ENCODE results near the gene ZNF23. TPM values are rescaled to one million over a fixed set of nuclear protein-coding genes. Genes with fewer than 3 reads are reported as not detected.
"Not testable (repeated sequence)": the region's sequence is repeated elsewhere in the genome, so short reads cannot be mapped to it uniquely, and the experiment has no call there.

The ZNF23 gene
- total and polyA plus RNA-seq, 10 of the 15 experiments (the other 5 are each of a cell fraction or from before 2014, with no cell fraction given): 3.6 to 11.5 (median 8.7) TPM

DNA sequence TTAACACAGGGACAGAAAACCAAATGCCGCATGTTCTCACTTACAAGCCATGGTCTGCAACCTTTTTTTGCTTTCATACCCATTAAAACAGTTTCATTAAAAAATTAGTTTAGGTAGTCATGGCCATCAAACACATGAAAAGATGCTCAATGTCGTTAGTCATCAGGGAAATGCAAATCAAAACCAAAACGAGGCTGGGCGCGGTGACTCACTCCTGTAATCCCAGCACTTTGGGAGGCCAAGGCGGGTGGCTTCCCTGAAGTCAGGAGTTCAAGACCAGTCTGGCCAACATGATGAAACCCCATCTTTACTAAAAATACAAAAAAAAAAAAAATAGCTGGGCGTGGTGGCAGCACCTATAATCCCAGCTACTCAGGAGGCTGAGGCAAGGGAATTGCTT is 42.0 kb upstream of the ZNF23 start:
- H2AFZ ChIP-seq (ENCODE audit: control insufficient read depth, low read depth, low read length); H3K4me1 ChIP-seq (ENCODE audit: control insufficient read depth, insufficient read depth, low read length); FAIRE-seq; H3K9me3 ChIP-seq (replicated peaks; ENCODE audit: control insufficient read depth, insufficient read depth, low read length); H3K79me2 ChIP-seq (ENCODE audit: control insufficient read depth, insufficient read depth, low read length); H3K27me3 ChIP-seq (replicated peaks in 1 of 2; ENCODE audit: control insufficient read depth in 2 of 2, insufficient read depth in 2 of 2, low read length in 1 of 2); SMC1A ChIA-PET (ENCODE audit: uncharacterized antibody, unreplicated experiment); H3K36me3 ChIP-seq (ENCODE audit: control insufficient read depth in 2 of 2, insufficient read depth in 2 of 2, low read length in 1 of 2); BruUV-seq (replicated peaks); intact Hi-C loops (cut with micrococcal nuclease; ENCODE audit: unreplicated experiment); ATAC-seq; RAD21 ChIA-PET (ENCODE audit: unreplicated experiment); H3K9ac ChIP-seq (ENCODE audit: control insufficient read depth, insufficient read depth, low read length); DNase-seq (ENCODE audit: low read depth, low spot score); POLR2A ChIA-PET; H3K27ac ChIP-seq (ENCODE audit: control insufficient read depth, insufficient read depth); H3K4me2 ChIP-seq (ENCODE audit: control insufficient read depth, insufficient read depth); H3K4me3 ChIP-seq; H4K20me1 ChIP-seq (ENCODE audit: control insufficient read depth, insufficient read depth): not testable (repeated sequence)
- CTCF ChIA-PET: interaction anchor here (0.6 to 8.8 kb wide), 3 partner anchors 33 to 109 kb away, joined by 3 to 134 read pairs (median 3); no protein-coding TSS in a partner anchor
- in situ Hi-C loops (cut with MboI): loop anchor here (5.0 kb wide), 1 partner anchor 108 kb away; no protein-coding TSS in a partner anchor
- WGBS (ENCODE audit: insufficient coverage, insufficient replicate concordance, low lambda C conversion rate, missing lambda C conversion rate): 35% methylated on average over 7 of the region's 7 CpGs

- in situ Hi-C loops (cut with MboI): loop anchor here (5.0 kb wide), 1 partner anchor 111 kb away; no protein-coding TSS in a partner anchor
- H3K27me3 ChIP-seq (replicated peaks in 1 of 2; ENCODE audit: control insufficient read depth in 2 of 2, insufficient read depth in 2 of 2, low read length in 1 of 2): no peaks in the 10 kb centered on the region
- intact Hi-C loops (cut with micrococcal nuclease; ENCODE audit: unreplicated experiment): loop anchor here (1.0 to 2.0 kb wide), 2 partner anchors 35 to 110 kb away; no protein-coding TSS in a partner anchor
- peak; percentile 69 for ATAC-seq
- H3K9me3 ChIP-seq (replicated peaks; ENCODE audit: control insufficient read depth, insufficient read depth, low read length): no peaks in the 10 kb centered on the region
- TF ChIP-seq USF2 (IDR thresholded peaks at IDR 0.05; ENCODE audit: borderline replicate concordance, low read depth, low read length) (no peak), MEF2B (IDR thresholded peaks at IDR 0.05; ENCODE audit: partially characterized antibody, poor library complexity, severe bottlenecking) (peak; percentile 11), RAD21 (IDR thresholded peaks at IDR 0.05; ENCODE audit: insufficient read depth, low read depth, low read length) (peak; percentile 52), IRF4 (IDR thresholded peaks at IDR 0.05; ENCODE audit: low read depth, low read length) (0 out of 2 replicates have a peak, but pooled peaks have one; percentile 18), CTCF (IDR thresholded peaks at IDR 0.05 in 2 of 3, conservative IDR thresholded peaks at IDR 0.05 in 1 of 3; ENCODE audit: control insufficient read depth in 2 of 3, extremely low read depth in 1 of 3, insufficient read depth in 1 of 3, low read depth in 3 of 3, low read length in 3 of 3) (peak; percentile 26 to 52 (median 39); a peak in 4 of 6 replicates), NFYB (IDR thresholded peaks at IDR 0.05; ENCODE audit: insufficient read depth, low read depth, low read length) (no peak)
- TF ChIP-seq, protein P1, sequence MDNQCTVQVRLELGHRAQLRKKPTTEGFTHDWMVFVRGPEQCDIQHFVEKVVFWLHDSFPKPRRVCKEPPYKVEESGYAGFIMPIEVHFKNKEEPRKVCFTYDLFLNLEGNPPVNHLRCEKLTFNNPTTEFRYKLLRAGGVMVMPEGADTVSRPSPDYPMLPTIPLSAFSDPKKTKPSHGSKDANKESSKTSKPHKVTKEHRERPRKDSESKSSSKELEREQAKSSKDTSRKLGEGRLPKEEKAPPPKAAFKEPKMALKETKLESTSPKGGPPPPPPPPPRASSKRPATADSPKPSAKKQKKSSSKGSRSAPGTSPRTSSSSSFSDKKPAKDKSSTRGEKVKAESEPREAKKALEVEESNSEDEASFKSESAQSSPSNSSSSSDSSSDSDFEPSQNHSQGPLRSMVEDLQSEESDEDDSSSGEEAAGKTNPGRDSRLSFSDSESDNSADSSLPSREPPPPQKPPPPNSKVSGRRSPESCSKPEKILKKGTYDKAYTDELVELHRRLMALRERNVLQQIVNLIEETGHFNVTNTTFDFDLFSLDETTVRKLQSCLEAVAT (IDR thresholded peaks at IDR 0.05): no peak
- H2AFZ ChIP-seq (ENCODE audit: control insufficient read depth, low read depth, low read length): no peak overlapping the region
- H3K27ac ChIP-seq (ENCODE audit: control insufficient read depth, insufficient read depth): no peak overlapping the region
- H3K4me1 ChIP-seq (ENCODE audit: control insufficient read depth, insufficient read depth, low read length): no peaks in the 10 kb centered on the region
- no peaks in the 10 kb centered on the region for H3K79me2 ChIP-seq (ENCODE audit: control insufficient read depth, insufficient read depth, low read length)
- H3K4me3 ChIP-seq: no peak overlapping the region
- WGBS (ENCODE audit: insufficient coverage, insufficient replicate concordance, low lambda C conversion rate, missing lambda C conversion rate): 35% methylated on average over 3 of the region's 3 CpGs
- ChIA-PET CTCF (interaction anchor here (0.6 to 8.8 kb wide), 21 partner anchors 11 to 499 kb away, joined by 3 to 164 read pairs (median 5); no protein-coding TSS in a partner anchor), RAD21 (ENCODE audit: unreplicated experiment) (interaction anchor here (0.6 to 6.1 kb wide), 11 partner anchors 25 to 460 kb away, joined by 3 to 82 read pairs (median 4); partner anchors contain the start of gene CHST4), SMC1A (ENCODE audit: uncharacterized antibody, unreplicated experiment) (interaction anchor here (0.9 to 7.2 kb wide), 14 partner anchors 9 to 133 kb away, joined by 3 to 83 read pairs (median 5); partner anchors contain the start of gene ZNF19), POLR2A (interaction anchor here (1.5 kb wide), 1 partner anchor 89 kb away, joined by 5 read pairs; no protein-coding TSS in a partner anchor)
- no peak overlapping the region for H3K9ac ChIP-seq (ENCODE audit: control insufficient read depth, insufficient read depth, low read length)
- H3K36me3 ChIP-seq (ENCODE audit: control insufficient read depth in 2 of 2, insufficient read depth in 2 of 2, low read length in 1 of 2): no peaks in the 10 kb centered on the region
- no peak overlapping the region for H3K4me2 ChIP-seq (ENCODE audit: control insufficient read depth, insufficient read depth)
- no peak for FAIRE-seq
- no peaks in the 10 kb centered on the region for H4K20me1 ChIP-seq (ENCODE audit: control insufficient read depth, insufficient read depth)
- no peak for DNase-seq (ENCODE audit: low read depth, low spot score)
- BruUV-seq (replicated peaks): no TSS peak
Observed at GRCh38 chr16:71501547-71501946, 39.5 kb upstream of the ZNF23 start.

All from GM12878 (cell line).